A673 (cell line): ENCODE results near the gene LHFPL2.

Experiments
- CTCF ChIP-seq: fragments of 300-800, 200-600 bp; sonication (generic); conservative IDR thresholded peaks from 2 replicates; pipeline ENCODE4 v1.5.1; 2017; ENCODE audit warnings: low read depth, mild to moderate bottlenecking, antibody characterized with exemption, low read length, moderate library complexity, mixed read lengths
- EZH2 ChIP-seq: fragments of 200-600 bp; sonication (generic); IDR thresholded peaks from 2 replicates; pipeline ENCODE4 v1.6.1; 2017; ENCODE audit warnings: borderline replicate concordance, low read depth, mild to moderate bottlenecking, mixed read lengths, antibody characterized with exemption, low read length; ENCODE audit not compliant: poor library complexity, severe bottlenecking

- no peak for TF ChIP-seq CTCF
- no peak for TF ChIP-seq EZH2
Measured at GRCh38 chr5:78578015-78578414, 70.6 kb downstream of the LHFPL2 start.
